Skin epidermis (tissue), 12 donors: ENCODE results near the gene UNC79.

ENCODE experiments used
- H3K27ac ChIP-seq, 21 experiments: fragments of 200-600 bp; sonication (generic) in 11 of 21; one replicate each; pipeline ENCODE4 v1.5.0; 2020; ENCODE audit warnings: mild to moderate bottlenecking in 3 of 21, inconsistent platforms in 2 of 21, moderate library complexity in 2 of 21
- H3K4me3 ChIP-seq, 7 experiments: fragments of 200-600 bp; sonication (generic) in 2 of 7; one replicate each; pipeline ENCODE4 v1.5.0; 2020; ENCODE audit warnings: inconsistent platforms in 2 of 7, mild to moderate bottlenecking in 2 of 7, moderate library complexity in 1 of 7

Gene UNC79

DNA sequence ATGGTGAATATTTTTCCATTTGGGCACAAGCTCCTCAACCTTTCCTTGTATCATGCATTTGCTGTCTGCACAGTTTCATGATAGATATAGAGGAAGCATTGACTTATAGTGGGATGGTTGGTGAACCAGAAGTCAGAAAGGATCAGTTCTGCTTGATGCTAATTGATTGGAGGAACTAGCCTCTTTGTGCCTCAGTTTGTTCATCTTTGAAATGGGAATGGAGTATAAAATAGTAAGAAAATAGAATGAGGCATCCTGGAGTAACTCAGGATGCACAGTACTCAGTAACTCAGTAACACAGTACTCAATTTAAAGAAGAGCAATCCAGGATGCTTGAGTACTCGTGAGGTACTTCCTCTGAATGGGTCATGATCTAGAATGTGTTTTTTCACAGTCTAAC is 109.5 kb downstream of the UNC79 start:
- Histone ChIP-seq H3K27ac (no peak overlapping the region), H3K4me3 (no peak overlapping the region)

DNA sequence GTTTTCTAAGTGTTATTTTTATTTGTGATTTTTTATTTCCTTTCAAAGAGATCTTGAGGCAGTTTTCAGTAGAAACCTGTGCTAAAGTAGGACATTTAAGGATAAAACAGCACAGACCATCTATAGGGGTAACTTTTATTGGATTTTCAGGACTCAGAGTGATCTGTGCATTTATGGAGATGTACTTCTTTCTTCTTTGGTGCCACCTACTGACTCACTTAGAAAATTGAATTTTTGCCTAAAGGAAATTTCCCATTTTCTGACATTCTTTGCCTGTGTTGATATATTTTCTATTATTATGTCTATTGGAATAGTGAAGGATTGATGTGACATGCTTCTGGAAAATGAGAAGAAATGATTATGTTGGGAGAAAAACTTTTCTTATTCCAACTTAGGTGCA is 113.0 kb downstream of the UNC79 start:
- no peak overlapping the region for H3K4me3 ChIP-seq
- no peak overlapping the region for H3K27ac ChIP-seq

DNA sequence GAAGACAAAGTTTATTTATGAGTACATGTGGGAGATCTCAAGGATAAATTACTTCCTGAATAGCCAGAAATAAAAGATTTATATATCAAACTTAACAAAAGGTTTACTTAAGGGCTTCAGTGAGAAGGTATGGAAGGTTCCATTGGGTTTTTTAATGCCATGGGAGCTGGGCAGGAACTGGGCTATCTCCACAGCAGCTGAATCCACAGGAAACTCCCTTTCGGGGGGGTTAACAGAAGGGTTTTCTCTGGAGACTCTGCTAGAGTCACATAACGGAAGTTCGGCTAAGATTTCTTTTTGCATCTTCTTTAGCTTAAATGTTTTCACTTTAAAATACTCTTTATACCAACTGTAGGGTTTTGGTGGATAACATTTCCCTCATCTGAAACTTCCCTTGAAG is 113.5 kb downstream of the UNC79 start:
- no peak overlapping the region for H3K4me3 ChIP-seq
- H3K27ac ChIP-seq, result no peak overlapping the region

DNA sequence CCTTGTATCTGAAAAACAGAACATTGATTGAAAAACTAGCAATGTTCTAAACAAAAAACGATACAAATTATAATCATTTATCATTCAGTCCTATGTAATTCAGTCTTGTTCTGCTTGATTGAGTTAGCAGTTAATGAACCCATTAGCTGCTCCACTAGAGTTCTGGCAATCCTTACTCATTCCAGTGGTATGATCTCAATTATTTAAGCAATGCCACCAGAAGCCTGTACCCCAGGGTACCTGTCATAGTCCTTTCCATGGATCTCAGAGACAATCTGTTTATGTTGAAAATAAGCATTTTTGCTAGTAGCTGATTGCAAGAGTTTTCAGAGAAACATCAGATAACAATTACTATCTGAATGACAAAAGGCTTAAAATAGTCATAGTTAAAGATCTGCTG is 115.9 kb downstream of the UNC79 start:
- no peak overlapping the region for H3K4me3 ChIP-seq
- H3K27ac ChIP-seq, result no peak overlapping the region

DNA sequence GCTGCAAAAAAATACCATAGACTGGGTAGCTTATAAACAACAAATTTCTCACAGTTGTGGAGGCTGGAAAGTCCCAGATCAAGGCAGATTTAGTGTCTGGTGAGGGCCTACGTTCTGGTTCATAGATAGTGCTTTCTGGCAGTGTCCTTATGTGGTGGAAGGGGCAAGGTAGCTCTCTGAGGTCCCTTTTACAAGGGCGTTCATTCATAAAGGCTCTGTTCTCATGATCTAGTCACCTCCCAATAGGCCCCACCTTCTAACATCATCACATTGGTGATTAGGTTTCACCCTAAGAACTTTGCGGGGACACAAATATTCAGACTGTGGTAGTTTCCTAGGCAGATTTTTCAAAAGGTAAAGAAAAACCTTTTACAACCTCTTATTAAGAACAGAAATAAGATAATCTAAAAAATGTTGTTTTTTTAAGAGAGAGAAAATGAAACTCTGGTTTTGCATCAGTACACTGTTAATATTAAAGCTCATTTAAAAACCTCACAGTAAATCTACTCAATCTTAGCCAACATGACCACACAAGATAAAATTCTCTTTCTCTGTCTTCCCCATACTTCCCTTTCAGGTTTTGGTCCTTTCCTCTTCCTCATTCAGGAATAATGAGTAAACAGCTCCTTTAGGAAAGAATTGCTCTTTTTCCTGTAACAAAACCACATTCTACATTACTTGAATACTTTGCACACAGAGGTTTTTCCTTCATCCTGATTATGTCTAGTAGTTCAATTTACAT is 117.5 kb downstream of the UNC79 start:
- H3K4me3 ChIP-seq, result no peak overlapping the region
- H3K27ac ChIP-seq, result no peak overlapping the region

DNA sequence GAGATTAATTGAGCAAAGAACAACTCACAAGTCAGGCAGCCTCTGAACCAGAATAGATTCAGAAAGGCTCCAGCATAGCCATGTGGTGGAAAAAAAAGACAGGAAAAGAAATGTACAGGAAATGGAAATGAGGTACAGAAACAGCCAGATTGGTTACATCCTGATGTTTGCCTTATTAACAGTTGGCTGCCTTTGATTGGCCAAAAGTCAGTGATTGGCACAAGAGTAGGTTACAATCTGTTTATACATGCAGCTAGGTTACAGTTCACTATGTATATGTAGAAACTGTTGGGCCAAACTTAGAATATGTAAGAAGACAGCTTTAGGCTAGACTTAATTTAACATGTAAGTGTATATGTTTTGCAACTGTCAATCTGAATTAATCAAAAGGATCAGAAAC is 118.9 kb downstream of the UNC79 start:
- Histone ChIP-seq H3K4me3 (no peak overlapping the region), H3K27ac (no peak overlapping the region)

DNA sequence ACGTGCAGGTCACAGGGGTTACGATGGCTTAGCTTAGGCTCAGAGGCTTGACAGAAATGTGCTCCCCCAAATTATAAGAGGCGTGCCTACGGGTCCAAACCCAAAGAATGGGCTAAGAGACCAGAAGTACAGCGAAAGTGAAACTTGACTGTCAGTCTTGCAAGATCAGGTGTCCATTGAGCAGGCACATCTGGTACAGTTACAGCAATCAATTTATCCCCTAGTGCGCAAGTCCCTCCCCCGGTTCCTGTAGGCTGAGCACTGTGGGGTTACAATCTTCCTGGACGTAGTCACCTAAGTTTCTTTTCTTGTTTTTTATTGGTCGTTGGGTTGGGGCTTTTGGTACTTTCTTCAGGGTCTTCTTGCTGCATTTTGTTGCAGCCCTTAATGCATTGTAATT is 134.2 kb downstream of the UNC79 start:
- H3K4me3 ChIP-seq, result no peak overlapping the region
- no peak overlapping the region for H3K27ac ChIP-seq

DNA sequence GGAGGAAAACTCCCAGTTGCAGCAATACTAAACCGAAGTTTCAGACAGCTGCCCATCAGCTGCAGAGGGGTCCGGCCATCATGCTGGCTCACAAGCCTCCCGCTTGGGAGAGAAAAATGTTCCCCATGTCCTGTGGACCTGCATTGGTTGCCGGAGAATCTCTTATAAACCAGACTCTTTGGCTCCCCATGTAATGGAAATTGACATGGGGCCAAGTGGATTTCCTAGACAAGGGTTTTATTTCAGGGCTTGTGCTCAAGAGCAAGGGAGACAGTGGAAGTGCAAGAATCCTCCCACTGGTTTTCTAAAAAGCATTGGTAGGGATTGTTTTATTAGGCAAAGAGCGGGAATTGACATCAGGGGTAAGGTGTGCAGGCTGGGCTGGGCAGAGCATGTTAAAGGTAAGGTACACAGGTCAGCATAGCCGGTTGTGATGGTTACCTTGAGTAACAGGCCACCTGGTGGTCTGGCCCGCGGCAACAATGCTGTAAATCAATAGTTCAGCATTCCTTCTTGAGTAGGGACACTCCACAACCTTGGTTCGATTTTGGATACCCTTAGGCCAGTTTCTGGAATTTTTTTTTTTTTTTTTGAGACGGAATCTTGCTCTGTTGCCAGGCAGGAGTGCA is 135.4 kb downstream of the UNC79 start:
- Histone ChIP-seq H3K27ac (no peak overlapping the region), H3K4me3 (no peak overlapping the region)

DNA sequence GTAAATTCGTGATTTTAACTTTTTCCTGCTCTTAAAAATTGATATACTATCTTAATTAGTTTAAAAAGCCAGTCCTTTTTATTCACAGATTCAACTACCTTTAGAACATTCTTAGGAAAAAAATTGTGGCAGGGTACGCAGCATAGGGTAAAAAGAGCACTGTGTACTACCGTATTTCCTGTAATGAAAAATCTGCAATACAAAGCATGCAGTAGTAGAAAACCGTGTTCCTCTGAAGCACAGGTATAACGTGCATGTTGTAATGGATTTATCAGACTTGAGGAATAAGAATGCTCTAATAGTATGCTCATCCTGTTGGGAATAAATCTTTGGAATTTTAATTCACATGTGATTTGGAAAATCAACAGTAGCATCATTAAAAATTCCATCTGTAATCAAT is 140.5 kb downstream of the UNC79 start:
- H3K4me3 ChIP-seq, result no peak overlapping the region
- H3K27ac ChIP-seq, result no peak overlapping the region

DNA sequence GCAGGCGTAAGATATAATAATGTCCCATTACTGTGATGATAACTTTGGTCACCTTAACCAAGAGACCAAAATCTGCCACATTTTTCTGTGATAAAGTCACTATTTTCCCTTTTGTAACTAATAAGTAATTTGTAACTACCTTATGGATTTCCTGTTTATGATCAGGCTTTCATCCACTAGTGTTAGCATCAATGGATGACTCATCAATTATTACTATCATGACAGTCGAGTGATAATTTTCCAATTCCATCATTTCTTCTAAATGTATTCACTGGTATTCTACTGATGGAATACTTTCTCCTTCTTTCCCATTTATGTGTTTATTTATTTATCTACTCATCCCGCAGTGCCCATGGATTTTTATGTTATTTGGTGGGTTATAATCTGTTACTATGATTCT is 148.4 kb downstream of the UNC79 start:
- no peak overlapping the region for H3K27ac ChIP-seq
- no peak overlapping the region for H3K4me3 ChIP-seq

DNA sequence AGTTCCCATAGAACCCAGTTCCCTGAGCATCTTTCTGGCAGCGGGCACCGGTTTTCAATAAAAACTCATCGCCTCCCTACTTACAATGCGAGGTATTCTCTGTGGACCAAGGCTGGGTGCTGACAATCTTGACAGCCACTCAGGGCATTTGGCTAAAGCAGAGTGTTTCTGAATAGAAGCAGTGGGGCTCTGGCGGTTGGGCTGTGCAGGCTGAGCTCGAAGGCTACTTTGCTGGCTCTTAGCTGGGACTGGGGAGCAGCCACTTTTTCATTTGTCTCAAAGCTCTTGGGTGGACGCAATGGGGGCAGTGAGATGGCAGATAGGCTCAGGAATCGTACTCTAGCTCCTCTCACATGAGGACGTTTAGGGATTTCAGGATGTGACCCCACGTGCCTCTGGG is 151.8 kb downstream of the UNC79 start:
- no peak overlapping the region for H3K4me3 ChIP-seq

DNA sequence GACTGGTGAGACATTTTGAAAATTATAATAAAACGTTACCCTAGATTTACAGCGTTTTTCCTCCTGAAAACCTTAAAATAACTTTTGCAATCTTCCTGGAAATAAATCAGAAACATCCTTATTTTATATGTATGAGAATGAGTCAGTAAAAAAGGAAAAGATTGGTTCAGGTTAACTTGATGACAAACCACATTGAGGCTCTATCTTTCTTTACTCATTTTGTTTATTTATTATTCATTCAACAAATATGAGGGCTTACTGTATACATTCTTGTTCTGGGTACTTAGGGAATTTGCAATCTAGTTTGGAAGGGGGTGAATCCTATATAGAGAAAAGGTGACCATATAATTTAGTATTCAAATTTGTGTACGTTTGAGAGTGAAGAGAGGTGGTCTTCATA is 156.6 kb downstream of the UNC79 start:
- Histone ChIP-seq H3K4me3 (no peak overlapping the region), H3K27ac (no peak overlapping the region)

More for the DNA sequence above, 151.8 kb downstream of the UNC79 start:
- no peak overlapping the region for H3K27ac ChIP-seq

DNA sequence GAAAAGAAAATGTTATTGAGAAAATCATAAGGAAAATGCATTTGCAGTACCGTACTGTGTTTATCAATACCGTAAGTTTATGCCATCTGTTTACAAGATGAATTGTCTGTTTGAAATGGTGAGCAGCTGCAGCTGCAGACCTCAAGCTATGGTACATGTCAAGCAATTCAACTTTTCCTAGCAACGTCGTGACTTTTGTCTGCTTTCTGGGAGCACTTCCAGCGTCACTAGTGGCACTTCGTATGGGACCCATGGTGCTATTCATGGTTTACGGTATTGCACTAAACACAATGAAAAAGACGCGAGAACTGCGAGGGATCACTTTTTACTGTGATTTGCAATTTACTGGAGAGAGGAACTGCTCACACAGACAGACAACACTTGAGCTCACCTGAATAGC is 160.8 kb downstream of the UNC79 start:
- no peak overlapping the region for H3K4me3 ChIP-seq
- no peak overlapping the region for H3K27ac ChIP-seq

DNA sequence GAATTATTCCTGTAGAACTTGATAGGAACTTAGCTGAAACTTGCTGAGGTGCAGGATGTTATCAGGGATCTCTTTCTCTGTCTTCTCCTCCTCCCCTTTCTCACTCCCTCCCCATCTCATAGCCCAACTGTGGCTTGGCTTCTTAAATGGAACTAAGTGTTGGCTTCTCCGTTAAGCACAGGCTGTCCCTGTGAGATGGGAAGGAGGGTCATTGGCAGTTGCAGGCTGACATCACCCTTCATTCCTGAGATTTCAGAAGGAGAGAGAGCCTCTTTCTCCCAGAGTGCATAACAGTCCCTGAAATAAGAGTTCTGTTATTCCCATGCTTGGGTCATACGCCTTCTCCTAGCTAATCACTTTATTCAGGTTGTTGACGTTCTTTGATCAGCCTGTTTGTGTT is 162.0 kb downstream of the UNC79 start:
- no peak overlapping the region for H3K27ac ChIP-seq

DNA sequence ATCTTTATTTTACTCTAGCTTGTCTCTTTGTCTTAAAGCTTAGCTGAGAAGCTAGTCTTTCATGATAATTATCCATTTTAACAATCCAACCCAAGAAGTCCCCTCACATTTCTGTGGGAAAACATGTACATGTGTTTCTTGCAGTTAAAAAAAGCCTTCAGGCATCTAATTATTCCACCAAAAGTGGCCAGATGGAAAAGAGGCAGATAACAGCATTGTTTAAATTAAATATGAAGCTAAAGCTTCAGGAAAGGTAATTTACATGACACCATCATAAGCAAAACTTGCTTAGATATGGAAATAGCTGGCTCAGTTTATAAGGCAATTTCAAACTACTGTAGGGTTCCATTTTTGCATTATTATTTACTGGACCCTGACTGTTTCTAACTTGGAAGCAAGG is 175.4 kb downstream of the UNC79 start:
- H3K4me3 ChIP-seq, result no peak overlapping the region
- no peak overlapping the region for H3K27ac ChIP-seq

More for the DNA sequence above, 162.0 kb downstream of the UNC79 start:
- H3K4me3 ChIP-seq, result no peak overlapping the region

DNA sequence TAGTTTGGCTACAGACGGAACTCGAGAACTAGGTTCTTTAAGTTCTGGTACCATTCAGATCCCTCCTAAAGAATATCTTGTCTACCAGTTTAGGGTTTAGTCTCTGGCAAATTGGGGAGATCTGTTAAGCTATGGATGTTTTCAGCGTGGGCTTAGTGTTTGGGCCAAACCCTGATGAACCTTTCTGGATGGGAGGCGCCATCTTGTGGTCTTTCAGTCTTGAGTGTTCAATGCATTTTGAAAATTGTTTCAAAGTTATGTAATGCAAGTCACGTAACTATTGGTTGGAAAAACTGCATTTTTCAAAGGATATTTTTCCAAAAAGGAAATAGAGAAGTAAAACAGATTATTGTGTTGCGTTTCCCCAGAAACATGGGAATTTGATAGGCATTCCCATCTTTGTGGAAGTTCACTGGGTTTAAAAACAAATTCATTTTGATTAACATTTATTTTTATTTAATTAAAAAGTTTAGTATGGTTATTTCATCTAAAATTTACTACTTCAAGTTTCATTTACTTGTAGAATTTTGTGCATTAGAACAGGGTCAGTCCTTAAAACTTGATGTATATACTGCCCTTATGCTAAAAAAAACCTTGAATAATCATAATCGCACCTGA is 188.5 kb downstream of the UNC79 start:
- Histone ChIP-seq H3K4me3 (no peak overlapping the region), H3K27ac (no peak overlapping the region)

DNA sequence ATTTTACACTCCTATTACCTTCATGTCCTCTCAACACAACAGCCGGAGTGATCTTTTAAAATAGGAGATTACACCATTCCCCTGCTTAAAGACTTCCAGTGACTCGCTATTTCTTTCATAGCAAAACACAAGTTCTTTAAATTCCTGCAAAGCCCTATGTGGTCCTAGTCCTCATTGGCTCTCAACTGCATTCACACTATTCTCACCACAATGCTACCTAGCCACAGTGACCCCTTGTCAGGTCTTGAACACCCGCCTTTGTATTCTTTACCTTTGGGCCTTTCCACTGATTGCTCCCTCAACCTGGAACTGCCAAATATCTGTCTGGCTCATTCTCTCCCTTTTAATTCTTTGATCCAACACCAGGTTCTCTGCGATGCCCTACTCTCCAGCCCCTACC is 197.3 kb downstream of the UNC79 start:
- H3K27ac ChIP-seq, result no peak overlapping the region
- no peak overlapping the region for H3K4me3 ChIP-seq

DNA sequence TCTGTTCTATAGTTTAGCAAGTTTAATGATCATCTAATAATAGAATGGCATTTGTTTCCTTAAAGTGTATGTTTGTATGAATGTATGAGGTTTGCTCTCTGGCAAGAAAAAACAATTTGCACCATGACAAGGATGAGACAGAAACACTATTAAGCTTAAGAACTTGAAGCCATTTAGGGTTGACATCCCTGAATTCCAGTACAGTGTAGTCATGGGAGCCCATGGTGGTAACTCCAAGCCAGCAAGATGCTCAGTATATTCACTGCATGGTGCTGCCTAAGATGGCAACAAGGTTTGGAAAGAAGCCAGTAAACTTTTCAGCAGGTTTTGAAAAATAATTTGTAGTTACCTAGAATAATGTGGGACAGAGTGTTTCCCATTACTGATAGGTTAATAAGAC is 198.9 kb downstream of the UNC79 start:
- Histone ChIP-seq H3K27ac (no peak overlapping the region), H3K4me3 (no peak overlapping the region)

DNA sequence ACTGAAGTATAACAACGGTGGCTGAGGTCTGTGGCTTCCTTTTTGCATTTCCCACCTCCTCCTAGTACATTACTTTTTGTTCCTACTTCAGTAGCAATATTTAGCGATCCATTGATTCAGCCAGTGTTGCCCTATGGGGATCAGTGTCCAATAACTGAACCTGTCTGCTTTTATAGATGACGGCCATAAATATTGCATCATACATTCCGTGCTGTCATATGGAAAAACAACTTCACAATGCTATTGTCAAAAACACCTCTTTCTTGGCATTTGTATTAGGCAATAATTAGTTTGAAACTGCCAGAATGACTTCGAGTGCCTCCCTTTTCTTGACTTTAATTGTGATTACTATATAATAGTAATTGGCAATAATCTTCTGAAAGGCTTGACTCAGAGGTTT is 208.1 kb downstream of the UNC79 start:
- Histone ChIP-seq H3K27ac (no peak overlapping the region), H3K4me3 (no peak overlapping the region)

DNA sequence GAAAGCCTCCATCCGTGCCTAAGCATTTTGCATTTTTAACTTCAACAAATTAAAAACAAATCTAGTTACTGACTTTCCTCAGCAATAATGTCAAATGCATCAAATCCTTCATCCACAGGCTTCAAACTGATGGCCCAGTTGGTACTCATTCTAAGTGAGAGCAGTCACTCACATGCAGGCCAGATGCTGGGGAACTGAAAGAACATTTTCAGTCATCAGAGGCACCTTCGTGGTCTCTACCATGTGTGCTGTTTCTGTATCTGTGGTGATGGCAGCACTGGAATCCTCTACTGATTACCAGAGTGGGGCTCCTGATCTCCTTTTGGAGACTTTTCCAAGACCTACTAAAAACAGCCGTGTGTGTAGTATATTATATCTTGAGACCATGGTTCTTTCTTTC is 212.4 kb downstream of the UNC79 start:
- Histone ChIP-seq H3K4me3 (no peak overlapping the region), H3K27ac (no peak overlapping the region)

DNA sequence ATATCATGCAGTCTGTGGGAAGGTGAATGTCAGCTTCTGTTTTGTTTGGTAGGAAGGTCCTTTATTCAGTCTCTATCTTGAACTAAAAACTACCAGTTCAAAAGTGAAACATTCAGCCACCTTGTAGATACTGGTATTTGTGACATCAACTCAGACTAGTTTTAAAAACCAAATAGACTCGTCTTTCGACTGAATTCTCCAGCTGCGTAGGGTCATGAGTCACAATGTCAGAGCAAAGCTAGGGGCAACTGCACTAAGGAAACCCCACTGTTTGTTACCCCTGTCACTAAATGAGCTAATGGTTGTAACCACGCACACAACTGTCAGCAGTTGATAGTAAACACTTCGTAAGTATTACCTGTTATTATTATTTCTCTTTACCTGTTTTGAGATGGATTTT is 212.9 kb downstream of the UNC79 start:
- Histone ChIP-seq H3K27ac (no peak overlapping the region), H3K4me3 (no peak overlapping the region)
